Suprapubic skin (tissue), 4 donors: ENCODE measurements around the gene GPM6B.

ENCODE experiments used
- EP300 ChIP-seq: sonication (generic); formaldehyde crosslinking; IDR thresholded peaks from one replicate; pipeline ENCODE4 v1.6.1; 2017; ENCODE audit warnings: antibody characterized with exemption
- POLR2A ChIP-seq, 2 donors: fragments of 450-650 bp; IDR thresholded peaks; one replicate each; pipeline ENCODE4 v1.6.1; 2017; ENCODE audit warnings: antibody characterized with exemption in 2 of 2, mild to moderate bottlenecking in 2 of 2, moderate library complexity in 2 of 2
- POLR2AphosphoS5 ChIP-seq, 3 donors: sonication (generic); formaldehyde crosslinking; IDR thresholded peaks; one replicate each; pipeline ENCODE4 v1.6.1; 2017; ENCODE audit warnings: antibody characterized with exemption in 3 of 3
- TF ChIP-seq, protein P1 (sequence below), 2 donors: fragments of 200-600 bp in 1 of 2; fragments of 450-650 bp in 1 of 2; sonication (generic) in 1 of 2; IDR thresholded peaks; one replicate each; pipeline ENCODE4 v1.5.1; 2016 to 2019; ENCODE audit warnings: antibody characterized with exemption in 2 of 2, mild to moderate bottlenecking in 1 of 2, moderate library complexity in 1 of 2

DNA sequence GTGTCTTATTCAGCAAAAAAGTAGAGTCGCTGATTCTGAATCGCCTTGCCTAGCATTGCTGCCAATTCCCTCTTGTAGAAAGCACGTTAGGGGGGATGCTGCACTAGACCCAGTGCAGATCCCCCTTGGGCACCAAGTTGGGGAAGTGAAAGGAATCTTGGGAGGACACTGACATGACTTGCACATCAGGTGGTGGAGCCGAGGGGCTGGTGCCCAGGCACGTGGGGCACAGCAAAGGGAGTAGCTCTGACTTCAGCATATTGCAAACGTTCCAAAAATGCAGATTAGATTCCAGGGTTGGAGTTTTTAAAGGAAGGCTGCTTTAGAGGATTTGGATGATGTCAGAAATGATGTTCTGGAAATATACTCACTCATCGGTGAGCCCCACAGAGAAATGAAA, 47.4 kb upstream of the GPM6B start:
- TF ChIP-seq, protein P1, sequence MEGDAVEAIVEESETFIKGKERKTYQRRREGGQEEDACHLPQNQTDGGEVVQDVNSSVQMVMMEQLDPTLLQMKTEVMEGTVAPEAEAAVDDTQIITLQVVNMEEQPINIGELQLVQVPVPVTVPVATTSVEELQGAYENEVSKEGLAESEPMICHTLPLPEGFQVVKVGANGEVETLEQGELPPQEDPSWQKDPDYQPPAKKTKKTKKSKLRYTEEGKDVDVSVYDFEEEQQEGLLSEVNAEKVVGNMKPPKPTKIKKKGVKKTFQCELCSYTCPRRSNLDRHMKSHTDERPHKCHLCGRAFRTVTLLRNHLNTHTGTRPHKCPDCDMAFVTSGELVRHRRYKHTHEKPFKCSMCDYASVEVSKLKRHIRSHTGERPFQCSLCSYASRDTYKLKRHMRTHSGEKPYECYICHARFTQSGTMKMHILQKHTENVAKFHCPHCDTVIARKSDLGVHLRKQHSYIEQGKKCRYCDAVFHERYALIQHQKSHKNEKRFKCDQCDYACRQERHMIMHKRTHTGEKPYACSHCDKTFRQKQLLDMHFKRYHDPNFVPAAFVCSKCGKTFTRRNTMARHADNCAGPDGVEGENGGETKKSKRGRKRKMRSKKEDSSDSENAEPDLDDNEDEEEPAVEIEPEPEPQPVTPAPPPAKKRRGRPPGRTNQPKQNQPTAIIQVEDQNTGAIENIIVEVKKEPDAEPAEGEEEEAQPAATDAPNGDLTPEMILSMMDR (IDR thresholded peaks at IDR 0.05) = no peak
- TF ChIP-seq POLR2AphosphoS5 (IDR thresholded peaks at IDR 0.05) (no peak), EP300 (no peak), POLR2A (IDR thresholded peaks at IDR 0.05) (no peak)
